Neural progenitor cell (in vitro differentiated cells): ENCODE measurements around the gene DNAH10. TPM values are rescaled to one million over a fixed set of nuclear protein-coding genes. Genes with fewer than 3 reads are reported as not detected.

ENCODE experiments used
- DNase-seq: peaks from one replicate; pipeline ENCODE4 v3.0.0-alpha.2; 2016; ENCODE audit warnings: low spot score
- H2AFZ ChIP-seq: fragments of 200-600 bp; sonication (generic); replicated peaks from 2 replicates; pipeline ENCODE4 v1.6.1; 2016; ENCODE audit warnings: antibody characterized with exemption
- H3F3A ChIP-seq: fragments of 200-600 bp; sonication (generic); 2 replicates; pipeline ENCODE4 v1.6.1; 2016; ENCODE audit warnings: antibody characterized with exemption, low read depth
- H3K27ac ChIP-seq: fragments of 200-600 bp; sonication (generic); 2 replicates; pipeline ENCODE4 v1.5.1; 2016; ENCODE audit warnings: mild to moderate bottlenecking
- H3K27me3 ChIP-seq: fragments of 200-600 bp; sonication (generic); 2 replicates; pipeline ENCODE4 v1.6.1; 2016; ENCODE audit warnings: mild to moderate bottlenecking, moderate library complexity
- H3K36me3 ChIP-seq: fragments of 200-600 bp; sonication (generic); 2 replicates; pipeline ENCODE4 v1.5.1; 2016
- H3K4me1 ChIP-seq: fragments of 200-600 bp; sonication (generic); 2 replicates; pipeline ENCODE4 v1.6.1; 2016; ENCODE audit warnings: mixed run types
- H3K4me2 ChIP-seq: fragments of 200-600 bp; sonication (generic); 2 replicates; pipeline ENCODE4 v1.6.1; 2016
- H3K4me3 ChIP-seq: fragments of 200-600 bp; sonication (generic); 2 replicates; pipeline ENCODE4 v1.5.1; 2016
- H3K79me2 ChIP-seq: fragments of 200-600 bp; sonication (generic); 2 replicates; pipeline ENCODE4 v1.6.1; 2016; ENCODE audit warnings: low read depth
- H3K9ac ChIP-seq: fragments of 200-600 bp; sonication (generic); 2 replicates; pipeline ENCODE4 v1.6.1; 2016
- H3K9me3 ChIP-seq: fragments of 200-600 bp; sonication (generic); 2 replicates; pipeline ENCODE4 v1.5.1; 2016; ENCODE audit warnings: low read depth
- H4K20me1 ChIP-seq: fragments of 200-600 bp; sonication (generic); 2 replicates; pipeline ENCODE4 v1.6.1; 2016; ENCODE audit warnings: low read depth
- H3K27ac Mint-ChIP-seq: 3 replicates; pipeline ENCODE4 v1.8.0; 2021; ENCODE audit warnings: mixed read lengths
- H3K27me3 Mint-ChIP-seq: 2 replicates; pipeline ENCODE4 v1.8.0; 2022; ENCODE audit warnings: low read depth, mild to moderate bottlenecking, inconsistent platforms, moderate library complexity, mixed read lengths; ENCODE audit not compliant: insufficient read depth
- H3K36me3 Mint-ChIP-seq: 3 replicates; pipeline ENCODE4 v1.8.0; 2021; ENCODE audit warnings: mixed read lengths
- H3K4me1 Mint-ChIP-seq: 3 replicates; pipeline ENCODE4 v1.8.0; 2021; ENCODE audit warnings: mixed read lengths
- H3K4me3 Mint-ChIP-seq: 3 replicates; pipeline ENCODE4 v1.8.0; 2021; ENCODE audit warnings: mild to moderate bottlenecking, moderate library complexity, mixed read lengths
- H3K9me3 Mint-ChIP-seq: 3 replicates; pipeline ENCODE4 v1.8.0; 2020; ENCODE audit warnings: mixed read lengths
- EZH2 ChIP-seq: fragments of 200-600 bp; sonication (generic); IDR thresholded peaks from 2 replicates; pipeline ENCODE4 v1.6.1; 2017; ENCODE audit warnings: antibody characterized with exemption, mild to moderate bottlenecking, moderate library complexity
- EZH2phosphoT487 ChIP-seq: fragments of 200-600 bp; sonication (generic); IDR thresholded peaks from 2 replicates; pipeline ENCODE4 v1.6.1; 2017; ENCODE audit warnings: antibody characterized with exemption
- total RNA-seq: library from RNA; depleted of rRNA; stranded (reverse); fragments of >200 nt; gene quantifications from 2 replicates; pipeline ENCODE4 v1.2.3, GENCODE V29; 2015; ENCODE audit warnings: low replicate concordance
- TF ChIP-seq, protein P1 (sequence below): fragments of 200-600 bp; sonication (generic); IDR thresholded peaks from 2 replicates; pipeline ENCODE4 v1.5.1; 2017; ENCODE audit warnings: antibody characterized with exemption, mild to moderate bottlenecking

The DNAH10 gene
- 0.26 and 0.31 TPM in 2 replicates for total RNA-seq

GRCh38 chr12:123761841-123762714 lies at the start of gene DNAH10:
TSS of gene DNAH10 (plus strand) at chr12:123762301. CDS start at chr12:123762337, 36 bp downstream.
- peaks cover 51% of the 10 kb centered on the region for H3K27me3 ChIP-seq
- Mint-ChIP-seq H3K27ac (no peak within 1 kb of the TSS), H3K4me1 (peaks cover 4% of the 10 kb centered on the region), H3K4me3 (peak within 1 kb of the TSS; percentile 81), H3K9me3 (no peaks in the 10 kb centered on the region), H3K27me3 (peaks cover 2% of the 10 kb centered on the region), H3K36me3 (peaks cover 2% of the 10 kb centered on the region)
- no peaks in the 10 kb centered on the region for H3K79me2 ChIP-seq
- DNase-seq, result peak; percentile 92
- H2AFZ ChIP-seq, result peak within 1 kb of the TSS; percentile 98
- peaks cover 12% of the 10 kb centered on the region for H3K4me1 ChIP-seq
- H4K20me1 ChIP-seq, result peaks cover 6% of the 10 kb centered on the region
- H3F3A ChIP-seq, result peaks cover 23% of the 10 kb centered on the region
- no peak within 1 kb of the TSS for H3K9ac ChIP-seq
- H3K4me2 ChIP-seq, result peak within 1 kb of the TSS; percentile 92
- peaks cover 3% of the 10 kb centered on the region for H3K36me3 ChIP-seq
- H3K4me3 ChIP-seq, result peak within 1 kb of the TSS; percentile 61
- no peaks in the 10 kb centered on the region for H3K9me3 ChIP-seq
- H3K27ac ChIP-seq, result no peak within 1 kb of the TSS
- TF ChIP-seq, protein P1, sequence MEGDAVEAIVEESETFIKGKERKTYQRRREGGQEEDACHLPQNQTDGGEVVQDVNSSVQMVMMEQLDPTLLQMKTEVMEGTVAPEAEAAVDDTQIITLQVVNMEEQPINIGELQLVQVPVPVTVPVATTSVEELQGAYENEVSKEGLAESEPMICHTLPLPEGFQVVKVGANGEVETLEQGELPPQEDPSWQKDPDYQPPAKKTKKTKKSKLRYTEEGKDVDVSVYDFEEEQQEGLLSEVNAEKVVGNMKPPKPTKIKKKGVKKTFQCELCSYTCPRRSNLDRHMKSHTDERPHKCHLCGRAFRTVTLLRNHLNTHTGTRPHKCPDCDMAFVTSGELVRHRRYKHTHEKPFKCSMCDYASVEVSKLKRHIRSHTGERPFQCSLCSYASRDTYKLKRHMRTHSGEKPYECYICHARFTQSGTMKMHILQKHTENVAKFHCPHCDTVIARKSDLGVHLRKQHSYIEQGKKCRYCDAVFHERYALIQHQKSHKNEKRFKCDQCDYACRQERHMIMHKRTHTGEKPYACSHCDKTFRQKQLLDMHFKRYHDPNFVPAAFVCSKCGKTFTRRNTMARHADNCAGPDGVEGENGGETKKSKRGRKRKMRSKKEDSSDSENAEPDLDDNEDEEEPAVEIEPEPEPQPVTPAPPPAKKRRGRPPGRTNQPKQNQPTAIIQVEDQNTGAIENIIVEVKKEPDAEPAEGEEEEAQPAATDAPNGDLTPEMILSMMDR, result peak; percentile 74
- TF ChIP-seq EZH2phosphoT487 (no peak), EZH2 (peak; percentile 75)

GRCh38 chr12:123712780-123713319 lies 49.3 kb upstream of the DNAH10 start:
- Histone ChIP-seq H3K27me3 (no peaks in the 10 kb centered on the region), H3K27ac (no peak overlapping the region)

DNA sequence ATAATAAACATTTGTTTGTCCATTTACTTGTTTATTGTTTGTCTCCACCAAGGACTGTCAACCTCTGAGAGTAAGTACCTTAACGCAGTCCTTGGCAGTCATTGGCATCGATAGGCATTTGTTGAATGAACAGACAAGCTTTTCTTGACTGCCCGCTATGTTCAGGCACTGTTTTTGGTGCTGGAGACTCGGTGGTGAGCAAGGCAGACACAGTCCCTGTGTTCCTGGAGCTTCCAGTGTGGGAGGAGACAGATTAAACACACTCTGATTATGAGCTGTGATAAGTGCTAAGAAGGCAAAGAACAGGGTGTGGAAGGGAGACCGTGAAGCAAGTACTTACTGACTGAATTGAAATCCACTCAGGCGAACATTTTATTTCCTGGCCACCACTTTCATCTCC lies 48.7 kb upstream of the DNAH10 start:
- Histone ChIP-seq H4K20me1 (peaks cover 28% of the 10 kb centered on the region), H3K36me3 (no peaks in the 10 kb centered on the region), H3K27ac (no peak overlapping the region), H3K9ac (peak overlapping the region; percentile 75), H3K27me3 (no peaks in the 10 kb centered on the region), H3K9me3 (no peaks in the 10 kb centered on the region), H3K4me1 (peaks cover 10% of the 10 kb centered on the region), H3K4me2 (peak overlapping the region; percentile 89), H3K79me2 (peaks cover 58% of the 10 kb centered on the region), H3F3A (peaks cover 10% of the 10 kb centered on the region), H2AFZ (no peak overlapping the region), H3K4me3 (peak overlapping the region; percentile 78)
- Mint-ChIP-seq H3K27me3 (no peaks in the 10 kb centered on the region), H3K9me3 (no peaks in the 10 kb centered on the region), H3K4me3 (peak overlapping the region; percentile 91), H3K36me3 (peaks cover 1% of the 10 kb centered on the region), H3K4me1 (peaks cover 26% of the 10 kb centered on the region), H3K27ac (no peak overlapping the region)
- DNase-seq, result no peak
- TF ChIP-seq, protein P1, result no peak
- TF ChIP-seq EZH2 (no peak), EZH2phosphoT487 (no peak)

More at GRCh38 chr12:123712780-123713319, 49.3 kb upstream of the DNAH10 start:
- H3K27me3 Mint-ChIP-seq, result no peaks in the 10 kb centered on the region
- H2AFZ ChIP-seq, result peak overlapping the region; percentile 82
- H3K4me1 Mint-ChIP-seq, result peaks cover 26% of the 10 kb centered on the region
- peaks cover 3% of the 10 kb centered on the region for H3K36me3 Mint-ChIP-seq
- H3K36me3 ChIP-seq, result no peaks in the 10 kb centered on the region
- H4K20me1 ChIP-seq, result peaks cover 24% of the 10 kb centered on the region
- no peaks in the 10 kb centered on the region for H3K9me3 ChIP-seq
- H3K27ac Mint-ChIP-seq, result peak overlapping the region; percentile 3
- peaks cover 10% of the 10 kb centered on the region for H3F3A ChIP-seq
- DNase-seq, result no peak
- peaks cover 10% of the 10 kb centered on the region for H3K4me1 ChIP-seq
- H3K9me3 Mint-ChIP-seq, result no peaks in the 10 kb centered on the region
- peak overlapping the region; percentile 89 for H3K4me2 ChIP-seq
- H3K79me2 ChIP-seq, result peaks cover 54% of the 10 kb centered on the region
- peak overlapping the region; percentile 78 for H3K4me3 ChIP-seq
- peak overlapping the region; percentile 75 for H3K9ac ChIP-seq
- H3K4me3 Mint-ChIP-seq, result peak overlapping the region; percentile 91
- TF ChIP-seq, protein P1, result no peak
- no peak for TF ChIP-seq EZH2phosphoT487
- TF ChIP-seq EZH2, result no peak
